GM19239 (cell line): ENCODE data around the gene NAA25.

Experiments used
- DNase-seq: peaks from one replicate; pipeline ENCODE4 v3.0.0; 2011; ENCODE audit warnings: low spot score; ENCODE audit not compliant: insufficient read length
- FAIRE-seq: peaks from 2 replicates; lab custom pipeline; 2011; peaks lifted over from hg19 to GRCh38; lab: Jason Lieb, UNC

NAA25 gene

GRCh38 chr12:112108202-112109079 is at the start of gene NAA25:
NAA25 (minus strand) TSS chr12:112108783; CDS start chr12:112108773, 10 bp downstream.
- DNase-seq (peak; percentile 86), FAIRE-seq (peak; percentile 90)

- FAIRE-seq: no peak
- no peak for DNase-seq
Observed at GRCh38 chr12:112153893-112154219, 45.3 kb upstream of the NAA25 start.

- no peak for DNase-seq
- FAIRE-seq: no peak
Observed at GRCh38 chr12:112153181-112153892, 44.8 kb upstream of the NAA25 start.

- no peak for FAIRE-seq
- DNase-seq: no peak
Observed at GRCh38 chr12:112151766-112152541, 43.4 kb upstream of the NAA25 start.

- FAIRE-seq: no peak
Observed at GRCh38 chr12:112149596-112149995, 41.0 kb upstream of the NAA25 start.

GRCh38 chr12:112148031-112148513 is 39.5 kb upstream of the NAA25 start:
- DNase-seq (no peak), FAIRE-seq (no peak)

More at GRCh38 chr12:112149596-112149995, 41.0 kb upstream of the NAA25 start:
- DNase-seq: no peak

GRCh38 chr12:112146123-112146522 is 37.5 kb upstream of the NAA25 start:
- DNase-seq (no peak), FAIRE-seq (no peak)

GRCh38 chr12:112140728-112141127 is 32.1 kb upstream of the NAA25 start:
- FAIRE-seq: no peak
- DNase-seq: no peak

- DNase-seq: no peak
- FAIRE-seq: no peak
Observed at GRCh38 chr12:112134731-112135130, 26.1 kb upstream of the NAA25 start.

DNA sequence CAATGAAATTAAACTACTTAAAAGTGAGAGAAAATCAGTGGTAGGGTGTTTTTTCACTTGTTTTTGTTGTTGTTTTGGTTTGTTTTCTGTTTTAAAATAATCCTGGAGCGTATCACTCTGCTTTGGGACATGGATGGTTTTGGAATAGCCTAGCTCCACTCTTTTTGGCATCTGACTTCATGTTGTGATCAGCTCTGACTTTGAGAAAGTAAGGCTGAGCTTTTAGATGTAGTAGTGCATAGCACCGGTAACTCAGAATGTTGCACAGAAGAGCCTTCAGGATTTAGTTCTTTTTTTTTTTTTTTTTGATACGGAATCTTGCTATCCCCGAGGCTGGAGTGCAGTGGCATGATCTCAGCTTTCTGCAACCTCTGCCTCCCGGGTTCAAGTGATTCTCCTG is 24.8 kb upstream of the NAA25 start:
- FAIRE-seq: no peak
- no peak for DNase-seq

- DNase-seq: no peak
- peak; percentile 48 for FAIRE-seq
Observed at GRCh38 chr12:112131686-112132085, 23.1 kb upstream of the NAA25 start.

GRCh38 chr12:112130441-112130998 is 21.9 kb upstream of the NAA25 start:
- FAIRE-seq: peak; percentile 80

DNA sequence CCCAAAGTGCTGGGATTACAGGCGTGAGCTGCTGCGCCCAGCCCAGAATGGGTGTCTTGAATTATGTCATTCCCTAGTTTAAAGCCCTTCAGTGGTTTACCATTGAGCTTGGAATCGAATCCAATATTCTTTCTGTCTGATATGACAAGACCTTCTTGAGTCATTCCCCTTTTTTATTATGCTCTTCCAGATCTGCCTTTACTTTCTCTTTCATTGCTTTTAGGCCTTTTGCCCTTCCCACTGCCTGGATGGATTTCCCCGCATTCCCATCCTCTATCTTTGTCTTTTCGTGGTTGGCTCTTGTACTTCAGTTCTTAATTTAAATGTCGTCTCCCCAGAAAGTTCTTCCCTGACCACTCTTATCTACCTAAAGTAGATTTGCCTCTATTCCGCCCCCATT is 18.3 kb upstream of the NAA25 start:
- no peak for DNase-seq

More at GRCh38 chr12:112130441-112130998, 21.9 kb upstream of the NAA25 start:
- DNase-seq: peak; percentile 21

DNA sequence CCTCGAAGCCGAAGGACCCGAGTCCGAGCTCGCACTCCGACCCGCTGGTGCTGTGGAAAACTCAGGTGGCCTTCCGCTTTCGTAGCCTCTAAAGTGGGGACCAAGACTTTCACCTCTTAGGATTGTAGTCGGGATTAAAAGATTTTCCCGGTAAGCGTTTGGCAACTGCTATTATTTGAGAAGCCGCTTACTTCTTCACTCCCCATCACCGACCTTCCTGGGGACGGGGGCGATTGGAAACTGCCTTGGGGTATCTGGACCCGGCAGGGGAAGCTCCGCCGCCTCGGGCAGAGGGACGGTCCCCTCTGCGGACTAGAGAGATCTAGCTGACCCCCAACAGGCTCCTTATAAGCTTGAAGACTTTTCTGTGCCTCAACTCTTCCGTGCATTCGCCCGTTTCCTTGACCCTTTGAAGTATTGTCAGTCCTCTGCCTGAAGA is 17.4 kb upstream of the NAA25 start:
- DNase-seq (no peak), FAIRE-seq (no peak)

More for the DNA sequence above, 18.3 kb upstream of the NAA25 start:
- FAIRE-seq: no peak

DNA sequence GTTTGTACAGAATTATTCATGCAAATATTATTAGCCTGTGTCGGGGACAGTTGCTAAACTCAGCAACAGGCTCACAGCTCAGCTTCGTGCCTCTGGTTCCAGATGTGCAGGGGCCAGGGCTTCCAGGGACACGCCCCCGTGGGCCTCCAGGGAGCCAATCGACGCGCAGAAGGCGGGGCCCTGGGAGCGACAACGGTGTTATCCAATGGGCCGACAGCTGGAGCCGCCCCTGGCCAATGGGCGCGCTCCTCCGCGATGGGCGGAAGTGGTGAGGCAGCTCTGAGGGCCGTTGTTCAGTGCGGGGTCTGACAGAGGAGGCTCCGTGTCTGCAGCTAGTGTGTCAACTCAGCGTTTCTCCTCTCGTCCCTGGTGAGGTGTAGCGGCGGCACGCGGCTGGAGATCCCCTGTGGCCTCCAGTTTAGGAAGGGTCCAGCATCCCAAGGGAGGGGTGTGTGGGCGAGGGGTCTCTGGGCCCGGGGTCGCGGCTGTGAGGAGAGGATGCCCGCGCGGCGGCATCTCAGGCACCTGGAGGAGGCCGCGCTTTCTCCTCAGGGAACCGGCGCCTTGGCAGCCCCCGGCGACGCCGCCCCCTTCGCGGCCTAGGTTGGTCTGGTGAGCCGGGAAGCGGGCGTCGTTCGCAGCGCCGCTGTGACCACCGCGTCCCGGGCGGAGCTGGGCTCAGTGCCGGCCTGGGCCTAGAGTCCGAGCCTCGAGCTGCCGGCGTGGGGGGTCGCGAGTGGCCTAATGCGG is 16.8 kb upstream of the NAA25 start, which contains the start of gene TRAFD1:
Gene TRAFD1 (plus strand): TSS at position 311 of the 750 bp plus-strand sequence. CDS start 4,963 bp downstream, outside the sequence.
- FAIRE-seq (peak; percentile 97), DNase-seq (peak; percentile 92)

GRCh38 chr12:112124918-112125249 is 16.3 kb upstream of the NAA25 start:
- FAIRE-seq: no peak
- DNase-seq: no peak

- no peak for FAIRE-seq
- DNase-seq: no peak
Observed at GRCh38 chr12:112122823-112123690, 14.5 kb upstream of the NAA25 start.

DNA sequence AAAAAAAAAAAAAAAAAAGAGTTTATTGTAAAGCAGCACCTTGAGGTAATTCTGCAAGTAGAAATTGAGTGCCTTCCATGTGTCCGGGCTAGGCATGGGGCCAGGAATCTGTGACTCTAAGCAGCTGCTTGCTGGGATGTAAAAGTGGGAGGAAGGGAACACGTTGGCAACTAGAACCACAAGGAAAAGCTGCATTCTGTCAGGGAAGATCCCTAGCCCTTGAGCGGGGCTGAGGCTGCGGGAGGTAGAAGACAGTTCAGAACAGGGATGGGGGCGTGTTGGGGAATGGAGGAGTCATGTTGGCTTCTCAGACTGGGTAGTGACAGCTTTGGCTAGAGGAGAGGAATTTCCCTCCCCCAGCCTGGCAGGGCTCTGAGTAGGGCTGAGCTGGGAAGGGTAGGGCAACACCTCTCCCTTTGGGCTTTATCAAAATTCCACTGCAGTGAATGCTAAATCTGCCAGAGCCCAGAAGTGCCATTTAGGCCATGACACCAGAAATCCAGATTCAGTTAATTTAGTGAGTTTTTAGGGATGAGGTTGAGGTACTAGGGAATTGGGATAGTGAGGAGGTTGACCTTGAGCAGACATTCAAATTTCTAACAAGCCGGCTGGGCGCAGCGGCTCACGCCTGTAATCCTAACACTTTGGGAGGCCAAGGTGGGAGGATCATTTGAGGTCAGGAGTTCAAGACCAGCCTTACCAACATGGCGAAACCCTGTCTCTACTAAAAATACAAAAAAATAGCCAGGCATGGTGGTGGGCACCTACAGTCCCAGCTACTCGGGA is 13.4 kb upstream of the NAA25 start:
- no peak for FAIRE-seq
- no peak for DNase-seq
